HEK293T (cell line): Measurements from ENCODE around the gene NR1H3.
"Not testable (repeated sequence)": the region's sequence is repeated elsewhere in the genome, so short reads cannot be mapped to it uniquely, and the experiment has no call there.

Experiments used
- CTCF ChIA-PET: fragments of 350-600 bp; formaldehyde crosslinking; extraction: SDS; loops from one replicate; lab custom pipeline; 2021; ENCODE audit warnings: antibody characterized with exemption, inconsistent platforms; lab: Yijun Ruan, JAX
- POLR2A ChIA-PET: fragments of 350-600 bp; formaldehyde crosslinking; extraction: SDS; loops from one replicate; lab custom pipeline; 2020; ENCODE audit warnings: antibody characterized with exemption, inconsistent platforms; lab: Yijun Ruan, JAX
- DNase-seq: peaks from one replicate; pipeline ENCODE4 v3.0.0; 2012; ENCODE audit warnings: mixed read lengths; ENCODE audit errors: extremely low spot score
- ARNT ChIP-seq: fragments of 450-650 bp; IDR thresholded peaks from 2 replicates; pipeline ENCODE4 v1.6.1; 2017; ENCODE audit warnings: mild to moderate bottlenecking
- BHLHE40 ChIP-seq: fragments of 450-650 bp; IDR thresholded peaks from 2 replicates; pipeline ENCODE4 v1.6.1; 2016; ENCODE audit warnings: mild to moderate bottlenecking, moderate library complexity, borderline replicate concordance
- CTBP1 ChIP-seq: fragments of 450-650 bp; IDR thresholded peaks from 2 replicates; pipeline ENCODE4 v1.6.1; 2016; ENCODE audit warnings: borderline replicate concordance
- ELF4 ChIP-seq: fragments of 450-650 bp; IDR thresholded peaks from 2 replicates; pipeline ENCODE4 v1.6.1; 2017; ENCODE audit warnings: antibody characterized with exemption
- FOXA1 ChIP-seq: fragments of 450-650 bp; IDR thresholded peaks from 2 replicates; pipeline ENCODE4 v1.6.1; 2016; ENCODE audit warnings: mild to moderate bottlenecking
- FOXK2 ChIP-seq: fragments of 450-650 bp; IDR thresholded peaks from 2 replicates; pipeline ENCODE4 v1.6.1; 2016; ENCODE audit warnings: mild to moderate bottlenecking
- FOXM1 ChIP-seq: fragments of 450-650 bp; IDR thresholded peaks from 2 replicates; pipeline ENCODE4 v1.6.1; 2017; ENCODE audit warnings: mild to moderate bottlenecking, borderline replicate concordance
- HDGF ChIP-seq: fragments of 450-650 bp; IDR thresholded peaks from 2 replicates; pipeline ENCODE4 v1.6.1; 2017; ENCODE audit warnings: antibody characterized with exemption, borderline replicate concordance
- L3MBTL2 ChIP-seq: fragments of 450-650 bp; conservative IDR thresholded peaks from 2 replicates; pipeline ENCODE4 v1.6.1; 2016; ENCODE audit warnings: mild to moderate bottlenecking
- LEF1 ChIP-seq: fragments of 450-650 bp; IDR thresholded peaks from 2 replicates; pipeline ENCODE4 v1.6.1; 2017; ENCODE audit warnings: mild to moderate bottlenecking, borderline replicate concordance
- NFRKB ChIP-seq: fragments of 450-650 bp; IDR thresholded peaks from 2 replicates; pipeline ENCODE4 v1.6.1; 2016; ENCODE audit warnings: mild to moderate bottlenecking, moderate library complexity
- SP1 ChIP-seq: fragments of 450-650 bp; IDR thresholded peaks from 2 replicates; pipeline ENCODE4 v1.6.1; 2017
- SUZ12 ChIP-seq: fragments of 450-650 bp; IDR thresholded peaks from 2 replicates; pipeline ENCODE4 v1.6.1; 2016; ENCODE audit warnings: mild to moderate bottlenecking
- TARDBP ChIP-seq: fragments of 450-650 bp; IDR thresholded peaks from 2 replicates; pipeline ENCODE4 v1.6.1; 2016
- ZNF384 ChIP-seq: fragments of 450-650 bp; IDR thresholded peaks from 2 replicates; pipeline ENCODE4 v1.6.1; 2016
- TF ChIP-seq, protein P1 (sequence below): fragments of 450-650 bp; IDR thresholded peaks from 2 replicates; pipeline ENCODE4 v1.6.1; 2016

The NR1H3 gene

DNA sequence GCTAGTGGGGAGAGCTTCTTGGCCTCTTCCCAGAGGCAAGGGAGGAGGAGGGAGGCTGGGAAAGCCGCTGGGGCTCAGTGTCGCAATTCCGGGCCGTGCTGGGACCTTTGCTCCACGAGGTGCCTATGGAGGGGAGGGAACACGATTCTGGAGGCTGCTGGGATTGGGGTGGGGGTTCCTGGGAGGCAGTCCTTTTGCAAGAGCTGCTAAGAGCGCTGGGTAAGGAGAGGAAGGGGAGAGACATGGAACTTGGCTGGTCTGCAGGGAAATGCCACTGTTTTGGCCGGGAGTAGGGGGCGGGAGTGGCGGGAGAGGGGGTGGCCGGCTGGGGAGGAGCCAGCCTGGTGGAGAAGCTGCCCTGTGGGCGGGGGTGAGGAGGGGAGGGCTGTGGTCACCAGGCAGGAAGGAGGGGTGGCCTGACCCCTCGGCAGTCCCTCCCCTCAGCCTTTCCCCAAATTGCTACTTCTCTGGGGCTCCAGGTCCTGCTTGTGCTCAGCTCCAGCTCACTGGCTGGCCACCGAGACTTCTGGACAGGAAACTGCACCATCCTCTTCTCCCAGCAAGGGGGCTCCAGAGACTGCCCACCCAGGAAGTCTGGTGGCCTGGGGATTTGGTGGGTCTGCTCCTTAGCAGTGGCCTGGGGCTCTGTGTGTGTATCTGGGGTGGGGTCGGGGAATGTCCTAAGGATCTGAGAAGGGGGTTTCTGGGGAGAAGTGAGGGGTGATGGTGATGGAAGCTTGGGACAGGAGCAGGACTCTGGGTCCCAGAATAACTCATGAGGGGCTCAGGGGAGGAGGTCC lies at the start of gene NR1H3:
NR1H3 (plus strand) TSS at position 480 of the 800 bp plus-strand sequence. CDS start 1,221 bp downstream, outside the sequence.
- ChIA-PET CTCF (interaction anchor here (0.6 to 2.8 kb wide), 5 partner anchors 9 to 97 kb away, joined by 3 to 25 read pairs (median 6); partner anchors contain the start of gene ACP2), POLR2A (interaction anchor here (1.1 to 3.2 kb wide), 3 partner anchors 9 to 44 kb away, joined by 4 to 10 read pairs (median 4); partner anchors contain the start of genes ACP2 and DDB2)
- DNase-seq, result peak; percentile 51
- TF ChIP-seq CTBP1 (no peak), TARDBP (no peak), ELF4 (no peak), BHLHE40 (no peak)

DNA sequence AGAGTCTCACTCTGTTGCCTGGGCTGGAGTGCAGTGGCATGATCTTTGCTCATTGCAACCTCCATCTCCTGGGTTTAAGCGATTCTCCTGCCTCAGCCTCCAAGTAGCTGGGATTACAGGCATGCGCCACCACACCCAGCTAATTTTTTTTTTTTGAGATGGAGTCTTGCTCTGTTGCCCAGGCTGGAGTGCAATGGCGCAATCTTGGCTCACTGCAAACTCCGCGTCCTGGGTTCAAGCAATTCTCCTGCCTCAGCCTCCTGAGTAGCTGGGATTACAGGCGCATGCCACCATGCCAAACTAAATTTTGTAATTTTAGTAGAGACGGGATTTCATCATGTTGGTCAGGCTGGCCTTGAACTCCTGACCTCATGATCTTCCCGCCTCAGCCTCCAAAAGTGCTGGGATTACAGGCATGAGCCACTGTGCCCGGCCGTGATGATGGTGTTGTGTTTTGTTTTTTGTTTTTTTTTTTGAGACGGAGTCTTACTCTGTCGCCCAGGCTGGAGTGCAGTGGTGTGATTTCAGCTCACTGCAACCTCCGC lies 49.7 kb upstream of the NR1H3 start:
- CTCF ChIA-PET, POLR2A ChIA-PET, DNase-seq: not testable (repeated sequence)

DNA sequence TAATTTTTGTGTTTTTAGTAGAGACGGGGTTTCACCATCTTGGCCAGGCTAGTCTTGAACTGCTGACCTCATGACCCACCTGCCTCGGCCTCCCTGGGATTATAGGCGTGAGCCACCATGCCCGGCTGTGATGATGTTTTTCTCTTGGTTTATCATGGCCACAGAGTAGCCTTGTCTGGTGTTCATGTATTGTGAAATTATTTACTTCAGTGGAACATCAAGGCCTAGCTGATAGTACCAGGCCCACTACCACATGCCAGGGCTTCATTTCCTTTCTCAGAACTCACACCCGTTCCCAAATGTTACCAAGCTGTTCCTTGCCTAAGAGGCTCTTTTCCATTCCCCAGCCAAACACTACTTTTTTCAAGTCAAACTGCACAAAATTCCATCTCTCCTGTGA lies 49.2 kb upstream of the NR1H3 start:
- POLR2A ChIA-PET, result no interaction called here
- CTCF ChIA-PET, result no interaction called here
- DNase-seq, result no peak
- TF ChIP-seq FOXM1, result no peak
- no peak for TF ChIP-seq ARNT
- no peak for TF ChIP-seq HDGF
- no peak for TF ChIP-seq ELF4
- TF ChIP-seq ZNF384, result no peak
- no peak for TF ChIP-seq CTBP1
- TF ChIP-seq TARDBP, result no peak
- no peak for TF ChIP-seq FOXA1
- no peak for TF ChIP-seq SP1
- no peak for TF ChIP-seq FOXK2
- no peak for TF ChIP-seq NFRKB
- no peak for TF ChIP-seq SUZ12
- TF ChIP-seq, protein P1, sequence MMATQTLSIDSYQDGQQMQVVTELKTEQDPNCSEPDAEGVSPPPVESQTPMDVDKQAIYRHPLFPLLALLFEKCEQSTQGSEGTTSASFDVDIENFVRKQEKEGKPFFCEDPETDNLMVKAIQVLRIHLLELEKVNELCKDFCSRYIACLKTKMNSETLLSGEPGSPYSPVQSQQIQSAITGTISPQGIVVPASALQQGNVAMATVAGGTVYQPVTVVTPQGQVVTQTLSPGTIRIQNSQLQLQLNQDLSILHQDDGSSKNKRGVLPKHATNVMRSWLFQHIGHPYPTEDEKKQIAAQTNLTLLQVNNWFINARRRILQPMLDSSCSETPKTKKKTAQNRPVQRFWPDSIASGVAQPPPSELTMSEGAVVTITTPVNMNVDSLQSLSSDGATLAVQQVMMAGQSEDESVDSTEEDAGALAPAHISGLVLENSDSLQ, result no peak
- TF ChIP-seq BHLHE40, result no peak

DNA sequence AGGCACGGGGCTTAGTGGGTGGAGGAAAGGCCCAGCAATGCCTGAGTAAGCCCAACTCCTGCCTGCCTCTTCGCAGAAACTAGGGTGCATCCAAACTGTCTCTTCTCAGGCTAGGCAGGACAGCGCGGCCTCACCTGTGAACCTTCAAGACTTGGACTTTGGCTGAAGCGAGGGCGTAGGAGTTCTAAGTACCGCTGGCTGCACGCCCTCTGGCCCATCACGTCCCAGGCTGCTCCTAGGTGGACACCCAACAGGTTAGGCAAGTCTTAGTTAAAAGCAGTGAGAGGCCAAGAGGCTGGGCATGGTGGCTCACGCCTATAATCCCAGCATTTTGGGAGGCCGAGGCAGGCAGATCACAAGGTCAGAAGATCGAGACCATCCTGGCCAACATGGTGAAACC lies 44.9 kb upstream of the NR1H3 start:
- CTCF ChIA-PET, result no interaction called here

DNA sequence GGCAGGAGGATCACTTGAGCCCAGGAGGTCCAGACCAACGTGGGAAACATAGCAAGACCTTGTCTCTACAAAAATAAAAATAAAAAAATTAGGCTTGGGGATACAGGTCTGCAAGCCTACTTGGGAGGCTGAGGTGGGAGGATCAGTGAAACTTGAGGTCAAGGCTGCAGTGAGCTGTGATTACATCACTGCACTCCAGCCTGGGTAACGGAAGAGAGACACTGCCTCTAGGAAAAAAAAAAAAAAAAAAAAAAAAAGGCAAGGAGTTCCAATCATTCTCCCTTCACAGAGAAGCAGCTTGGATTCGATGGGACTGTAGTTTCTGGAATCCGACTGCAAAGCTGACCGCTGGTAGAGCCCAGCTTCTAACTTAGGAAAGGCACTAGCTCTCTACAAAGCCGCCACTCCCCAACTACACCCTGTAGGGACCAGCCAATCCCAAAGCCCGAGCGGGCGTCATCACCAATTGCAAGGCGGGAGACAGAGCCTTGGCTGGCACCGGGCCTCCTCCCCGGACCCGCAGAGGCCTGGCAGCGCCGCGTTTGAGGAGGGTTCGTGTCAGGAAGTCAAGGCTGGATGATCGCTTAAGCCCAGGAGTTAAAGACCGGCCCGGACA lies 43.7 kb upstream of the NR1H3 start:
- DNase-seq, result peak; percentile 80
- ChIA-PET POLR2A (interaction anchor here (0.6 to 3.6 kb wide), 20 partner anchors 11 to 297 kb away, joined by 3 to 60 read pairs (median 6); partner anchors contain the start of genes ACP2, MADD, NR1H3 and PACSIN3), CTCF (interaction anchor here (0.6 kb wide), 1 partner anchor 141 kb away, joined by 4 read pairs; no protein-coding TSS in a partner anchor)
- TF ChIP-seq ARNT, result no peak
- TF ChIP-seq BHLHE40, result no peak
- TF ChIP-seq L3MBTL2, result peak; percentile 17
- TF ChIP-seq, protein P1, result peak; percentile 36; the same call in 1 of the 2 replicates
- TF ChIP-seq ZNF384, result peak; percentile 91
- no peak for TF ChIP-seq SP1
- no peak for TF ChIP-seq NFRKB

More for the DNA sequence above, 44.9 kb upstream of the NR1H3 start:
- POLR2A ChIA-PET, result interaction anchor here (1.4 kb wide), 1 partner anchor 46 kb away, joined by 10 read pairs; the partner anchor contains the start of gene NR1H3
- no peak for DNase-seq
- TF ChIP-seq SP1, result no peak
- no peak for TF ChIP-seq FOXM1
- TF ChIP-seq TARDBP, result no peak
- TF ChIP-seq HDGF, result no peak
- TF ChIP-seq LEF1, result no peak
- TF ChIP-seq ARNT, result no peak
- no peak for TF ChIP-seq SUZ12
- TF ChIP-seq BHLHE40, result no peak
- TF ChIP-seq ELF4, result no peak
- TF ChIP-seq FOXA1, result no peak
- TF ChIP-seq FOXK2, result no peak
- no peak for TF ChIP-seq ZNF384
- TF ChIP-seq, protein P1, result no peak
- TF ChIP-seq CTBP1, result no peak
- TF ChIP-seq NFRKB, result no peak

DNA sequence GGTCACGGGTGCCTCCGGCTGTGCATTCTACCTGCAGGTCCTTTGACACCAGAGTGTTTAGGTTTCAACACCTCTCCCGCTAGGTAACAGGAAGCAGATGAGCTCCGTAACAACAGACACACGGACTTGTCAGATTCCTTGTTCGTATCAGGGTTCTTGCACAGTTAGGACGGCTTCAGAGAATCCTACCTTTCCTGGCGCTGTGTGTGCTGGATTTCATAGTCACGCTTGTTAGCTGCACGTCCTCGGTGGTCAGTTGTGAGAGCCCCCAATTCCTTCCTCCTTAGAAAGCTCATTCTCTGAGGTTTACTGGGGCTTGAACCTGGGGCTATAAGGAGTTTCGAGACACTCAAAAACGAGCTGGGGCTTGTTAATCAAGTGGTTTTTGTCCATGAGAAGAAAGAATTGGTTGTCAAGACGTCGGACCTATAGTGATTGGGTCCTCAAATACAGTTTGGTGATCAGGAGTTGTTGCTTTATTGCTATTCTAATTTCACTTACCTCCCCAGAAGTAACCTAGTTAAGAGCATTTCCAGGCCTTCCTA lies 42.4 kb upstream of the NR1H3 start:
- DNase-seq, result no peak
- ChIA-PET CTCF (interaction anchor here (0.6 to 1.4 kb wide), 4 partner anchors 12 to 369 kb away, joined by 3 to 5 read pairs (median 4); no protein-coding TSS in a partner anchor), POLR2A (interaction anchor here (0.8 to 3.6 kb wide), 18 partner anchors 8 to 299 kb away, joined by 3 to 60 read pairs (median 7); partner anchors contain the start of genes ACP2, MADD, NR1H3 and PACSIN3)
- TF ChIP-seq FOXM1 (no peak), SP1 (no peak), CTBP1 (no peak), ZNF384 (no peak), L3MBTL2 (0 out of 2 replicates have a peak, but pooled peaks have one; percentile 2), ARNT (no peak)
